A673 (cell line): ENCODE results near the gene LAMA2. TPM values are rescaled to one million over a fixed set of nuclear protein-coding genes. Genes with fewer than 3 reads are reported as not detected.

Source experiments
- BruUV-seq: library from RNA; stranded (reverse); fragments of 400-500 nt; replicated peaks from 2 replicates; lab custom pipeline; 2021; lab: Mats Ljungman, UMichigan
- CTCF ChIA-PET: fragments of 300-600 bp; sonication (Branson Sonifier 250); formaldehyde crosslinking; loops from one replicate; lab custom pipeline; 2022; ENCODE audit warnings: antibody characterized with exemption; lab: Charles Lee
- POLR2A ChIA-PET: fragments of 300-600 bp; sonication (Branson Sonifier 250); formaldehyde crosslinking; loops from one replicate; lab custom pipeline; 2022; ENCODE audit warnings: antibody characterized with exemption; ENCODE audit not compliant: low non-redundant PET; lab: Charles Lee
- DNase-seq: peaks from one replicate; pipeline ENCODE4 v3.0.0-alpha.2; 2015; ENCODE audit warnings: low spot score
- H3K27ac ChIP-seq: fragments of 200-600 bp; sonication (generic); 2 replicates; pipeline ENCODE4 v1.5.1; 2016; ENCODE audit warnings: mixed run types, low read depth, mild to moderate bottlenecking, mixed read lengths, antibody characterized with exemption, low read length; ENCODE audit not compliant: poor library complexity, severe bottlenecking
- H3K27me3 ChIP-seq: fragments of 200-600 bp; sonication (generic); replicated peaks from 2 replicates; pipeline ENCODE4 v1.6.1; 2017; ENCODE audit warnings: mixed run types, low read depth, mild to moderate bottlenecking, mixed read lengths, antibody characterized with exemption, low read length; ENCODE audit not compliant: insufficient read depth, poor library complexity
- H3K36me3 ChIP-seq: fragments of 200-600 bp; sonication (generic); 2 replicates; pipeline ENCODE4 v1.6.1; 2016; ENCODE audit warnings: mixed run types, mild to moderate bottlenecking, mixed read lengths, antibody characterized with exemption, low read length; ENCODE audit not compliant: insufficient read depth, poor library complexity, severe bottlenecking
- H3K4me1 ChIP-seq: fragments of 200-600 bp; sonication (generic); 2 replicates; pipeline ENCODE4 v1.6.1; 2017; ENCODE audit warnings: mixed run types, mild to moderate bottlenecking, mixed read lengths, antibody characterized with exemption, low read length; ENCODE audit not compliant: insufficient read depth, poor library complexity, severe bottlenecking
- H3K4me3 ChIP-seq: fragments of 200-600 bp; sonication (generic); 2 replicates; pipeline ENCODE4 v1.5.1; 2016; ENCODE audit warnings: low read depth, mixed run types, mild to moderate bottlenecking, mixed read lengths, low read length; ENCODE audit not compliant: poor library complexity, severe bottlenecking
- H3K9me3 ChIP-seq: fragments of 200-600 bp; sonication (generic); 2 replicates; pipeline ENCODE4 v1.6.1; 2016; ENCODE audit warnings: mixed run types, low read depth, mild to moderate bottlenecking, mixed read lengths, antibody characterized with exemption, low read length; ENCODE audit not compliant: poor library complexity, severe bottlenecking
- EZH2 ChIP-seq: fragments of 200-600 bp; sonication (generic); IDR thresholded peaks from 2 replicates; pipeline ENCODE4 v1.6.1; 2017; ENCODE audit warnings: borderline replicate concordance, low read depth, mild to moderate bottlenecking, mixed read lengths, antibody characterized with exemption, low read length; ENCODE audit not compliant: poor library complexity, severe bottlenecking
- intact Hi-C: fragments of 100-400 bp; cut with micrococcal nuclease; formaldehyde crosslinking; loops from one replicate; pipeline ENCODE4 v1.10.0; 2022; ENCODE audit not compliant: unreplicated experiment
- total RNA-seq: library from RNA; stranded (reverse); gene quantifications from 2 replicates; pipeline ENCODE4 v1.2.3, GENCODE V29; 2021
- TF ChIP-seq, protein P1 (sequence below): fragments of 300-800, 200-600 bp; sonication (generic); conservative IDR thresholded peaks from 2 replicates; pipeline ENCODE4 v1.5.1; 2017; ENCODE audit warnings: low read depth, mild to moderate bottlenecking, antibody characterized with exemption, low read length, moderate library complexity, mixed read lengths

LAMA2 gene
- total RNA-seq, 1 experiment from 2014 or later, result 2.2 TPM

- Histone ChIP-seq H3K27ac (no peak overlapping the region), H3K4me1 (peaks cover 19% of the 10 kb centered on the region), H3K36me3 (no peaks in the 10 kb centered on the region), H3K4me3 (no peak overlapping the region), H3K27me3 (no peaks in the 10 kb centered on the region), H3K9me3 (no peaks in the 10 kb centered on the region)
- ChIA-PET CTCF (no interaction called here), POLR2A (no interaction called here)
- intact Hi-C loops, result no loop called here
- no peak for TF ChIP-seq EZH2
- TF ChIP-seq, protein P1, sequence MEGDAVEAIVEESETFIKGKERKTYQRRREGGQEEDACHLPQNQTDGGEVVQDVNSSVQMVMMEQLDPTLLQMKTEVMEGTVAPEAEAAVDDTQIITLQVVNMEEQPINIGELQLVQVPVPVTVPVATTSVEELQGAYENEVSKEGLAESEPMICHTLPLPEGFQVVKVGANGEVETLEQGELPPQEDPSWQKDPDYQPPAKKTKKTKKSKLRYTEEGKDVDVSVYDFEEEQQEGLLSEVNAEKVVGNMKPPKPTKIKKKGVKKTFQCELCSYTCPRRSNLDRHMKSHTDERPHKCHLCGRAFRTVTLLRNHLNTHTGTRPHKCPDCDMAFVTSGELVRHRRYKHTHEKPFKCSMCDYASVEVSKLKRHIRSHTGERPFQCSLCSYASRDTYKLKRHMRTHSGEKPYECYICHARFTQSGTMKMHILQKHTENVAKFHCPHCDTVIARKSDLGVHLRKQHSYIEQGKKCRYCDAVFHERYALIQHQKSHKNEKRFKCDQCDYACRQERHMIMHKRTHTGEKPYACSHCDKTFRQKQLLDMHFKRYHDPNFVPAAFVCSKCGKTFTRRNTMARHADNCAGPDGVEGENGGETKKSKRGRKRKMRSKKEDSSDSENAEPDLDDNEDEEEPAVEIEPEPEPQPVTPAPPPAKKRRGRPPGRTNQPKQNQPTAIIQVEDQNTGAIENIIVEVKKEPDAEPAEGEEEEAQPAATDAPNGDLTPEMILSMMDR, result no peak
- DNase-seq, result no peak
- BruUV-seq, result no TSS peak
Observed at GRCh38 chr6:129111346-129111745, 228.4 kb downstream of the LAMA2 start.

- intact Hi-C loops, result no loop called here
- TF ChIP-seq, protein P1, result no peak
- TF ChIP-seq EZH2, result no peak
- DNase-seq, result no peak
- no peak overlapping the region for H3K27ac ChIP-seq
- CTCF ChIA-PET, result no interaction called here
- POLR2A ChIA-PET, result no interaction called here
- H3K4me1 ChIP-seq, result peaks cover 19% of the 10 kb centered on the region
- BruUV-seq, result no TSS peak
- H3K36me3 ChIP-seq, result no peaks in the 10 kb centered on the region
- no peak overlapping the region for H3K4me3 ChIP-seq
- no peaks in the 10 kb centered on the region for H3K9me3 ChIP-seq
- H3K27me3 ChIP-seq, result no peaks in the 10 kb centered on the region
Observed at GRCh38 chr6:129111853-129112252, 228.9 kb downstream of the LAMA2 start.

DNA sequence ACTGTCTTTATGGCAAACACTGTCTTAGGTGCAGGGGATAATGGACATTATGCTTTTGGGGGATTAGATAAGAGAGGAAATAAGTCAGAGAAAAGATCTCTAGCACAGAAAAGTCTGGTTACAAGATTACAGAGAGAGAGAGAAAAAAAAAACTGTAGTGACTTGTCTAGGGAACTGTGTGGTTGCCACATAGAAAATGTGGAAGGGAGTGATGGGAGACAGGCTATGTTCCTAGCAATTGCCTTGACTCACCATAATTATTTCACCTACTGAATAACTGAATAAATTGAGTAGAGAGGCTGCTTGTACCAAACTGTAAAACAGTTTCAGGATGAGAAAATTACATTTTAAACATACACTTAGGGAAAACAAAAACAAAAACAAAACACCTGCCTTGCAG, 229.7 kb downstream of the LAMA2 start:
- ChIA-PET POLR2A (no interaction called here), CTCF (no interaction called here)
- DNase-seq, result no peak
- Histone ChIP-seq H3K4me1 (peaks cover 19% of the 10 kb centered on the region), H3K9me3 (no peaks in the 10 kb centered on the region), H3K4me3 (no peak overlapping the region), H3K27me3 (no peaks in the 10 kb centered on the region), H3K27ac (no peak overlapping the region), H3K36me3 (no peaks in the 10 kb centered on the region)
- BruUV-seq, result no TSS peak
- TF ChIP-seq, protein P1, result no peak
- TF ChIP-seq EZH2, result no peak
- intact Hi-C loops, result no loop called here
